Measurements from ENCODE around the gene ALKBH5.

DNA sequence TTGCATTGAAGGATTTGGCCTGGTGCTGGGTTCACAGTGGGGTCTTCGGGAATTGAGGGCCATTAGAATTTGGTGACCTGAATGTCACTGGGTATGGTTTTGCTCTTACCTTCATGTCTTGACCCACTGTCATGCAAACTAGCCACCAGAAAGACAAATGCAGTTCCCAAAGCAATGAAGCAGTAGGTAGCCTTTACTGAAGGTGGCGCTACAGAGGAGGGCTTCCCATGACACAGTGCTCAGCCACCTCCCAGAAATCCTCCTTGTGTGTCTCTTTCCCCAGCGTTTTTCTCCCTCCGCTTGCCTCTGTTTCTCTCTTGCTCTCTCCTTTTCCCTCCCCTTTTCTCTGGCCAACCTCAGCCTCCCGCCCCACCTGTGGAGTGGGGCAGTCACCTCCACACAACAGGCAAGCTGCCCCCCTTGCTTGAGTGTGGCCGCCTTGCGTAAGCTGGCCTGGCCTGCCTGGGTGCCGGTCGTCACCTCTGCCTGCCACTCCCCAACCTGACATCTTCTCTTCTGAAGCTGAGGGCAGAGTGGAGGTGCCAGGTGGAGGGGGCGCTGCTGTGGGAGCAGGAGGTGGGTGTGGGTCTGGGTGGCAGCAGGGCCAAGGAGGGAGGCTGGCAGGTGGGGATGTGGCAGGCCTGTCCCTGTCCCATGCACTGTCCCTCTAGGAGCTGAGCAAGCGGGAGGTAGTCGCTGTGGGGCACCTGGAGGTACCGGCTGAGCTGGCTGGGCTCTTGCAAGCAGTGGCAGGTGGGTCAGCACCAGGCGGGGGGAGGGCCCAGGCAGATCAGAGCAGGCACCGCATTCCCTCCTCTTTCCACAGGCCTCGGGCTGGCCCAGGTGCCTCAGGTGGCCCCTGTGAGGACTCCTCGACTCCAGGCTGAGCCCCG, 40.3 kb upstream of the ALKBH5 start:
- TF ChIP-seq, protein P1, sequence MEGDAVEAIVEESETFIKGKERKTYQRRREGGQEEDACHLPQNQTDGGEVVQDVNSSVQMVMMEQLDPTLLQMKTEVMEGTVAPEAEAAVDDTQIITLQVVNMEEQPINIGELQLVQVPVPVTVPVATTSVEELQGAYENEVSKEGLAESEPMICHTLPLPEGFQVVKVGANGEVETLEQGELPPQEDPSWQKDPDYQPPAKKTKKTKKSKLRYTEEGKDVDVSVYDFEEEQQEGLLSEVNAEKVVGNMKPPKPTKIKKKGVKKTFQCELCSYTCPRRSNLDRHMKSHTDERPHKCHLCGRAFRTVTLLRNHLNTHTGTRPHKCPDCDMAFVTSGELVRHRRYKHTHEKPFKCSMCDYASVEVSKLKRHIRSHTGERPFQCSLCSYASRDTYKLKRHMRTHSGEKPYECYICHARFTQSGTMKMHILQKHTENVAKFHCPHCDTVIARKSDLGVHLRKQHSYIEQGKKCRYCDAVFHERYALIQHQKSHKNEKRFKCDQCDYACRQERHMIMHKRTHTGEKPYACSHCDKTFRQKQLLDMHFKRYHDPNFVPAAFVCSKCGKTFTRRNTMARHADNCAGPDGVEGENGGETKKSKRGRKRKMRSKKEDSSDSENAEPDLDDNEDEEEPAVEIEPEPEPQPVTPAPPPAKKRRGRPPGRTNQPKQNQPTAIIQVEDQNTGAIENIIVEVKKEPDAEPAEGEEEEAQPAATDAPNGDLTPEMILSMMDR (IDR thresholded peaks at IDR 0.05) = peak in 2 of 7 experiments; percentile 5 to 13
- TF ChIP-seq POLR2A (IDR thresholded peaks at IDR 0.05) = no peak
